Spleen (tissue), 11 donors: ENCODE measurements around the gene C6orf47. TPM values are rescaled to one million over a fixed set of nuclear protein-coding genes. Genes with fewer than 3 reads are reported as not detected.

Source experiments
- DNase-seq: peaks from one replicate; pipeline ENCODE4 v3.0.0-alpha.2; 2020
- H3K27ac ChIP-seq, 8 donors: fragments of 200-600 bp; sonication (generic) in 7 of 8; 1 replicate in 4 of 8; 2 replicates in 4 of 8; pipeline versions ENCODE4 v1.5.0 to v1.8.0; 2016 to 2021; ENCODE audit warnings: inconsistent platforms in 4 of 8, mild to moderate bottlenecking in 4 of 8, moderate library complexity in 1 of 8
- H3K27me3 ChIP-seq, 7 donors: fragments of 200-600 bp; sonication (generic) in 6 of 7; replicated peaks in 1 of 7; 1 replicate in 4 of 7; 2 replicates in 3 of 7; pipeline versions ENCODE4 v1.5.0 to v1.8.0; 2016 to 2021; ENCODE audit warnings: inconsistent platforms in 3 of 7, mild to moderate bottlenecking in 1 of 7
- H3K36me3 ChIP-seq, 6 donors: fragments of 200-600 bp; sonication (generic) in 5 of 6; 1 replicate in 4 of 6; 2 replicates in 2 of 6; pipeline versions ENCODE4 v1.5.0 to v1.8.0; 2016 to 2021; ENCODE audit warnings: inconsistent platforms in 2 of 6
- H3K4me1 ChIP-seq, 6 donors: fragments of 200-600 bp; sonication (generic) in 5 of 6; 1 replicate in 3 of 6; 2 replicates in 3 of 6; pipeline versions ENCODE4 v1.5.0 to v1.8.0; 2016 to 2021; ENCODE audit warnings: inconsistent platforms in 3 of 6
- H3K4me3 ChIP-seq, 8 donors: fragments of 200-600 bp; sonication (generic) in 7 of 8; 1 replicate in 4 of 8; 2 replicates in 4 of 8; pipeline versions ENCODE4 v1.5.0 to v1.8.0; 2016 to 2021; ENCODE audit warnings: inconsistent platforms in 4 of 8, mild to moderate bottlenecking in 4 of 8, moderate library complexity in 2 of 8
- H3K9me3 ChIP-seq, 8 donors: fragments of 200-600 bp; sonication (generic) in 7 of 8; 1 replicate in 4 of 8; 2 replicates in 4 of 8; pipeline versions ENCODE4 v1.5.0 to v1.8.0; 2016 to 2021; ENCODE audit warnings: inconsistent platforms in 4 of 8
- POLR2A ChIP-seq, 3 donors: fragments of 450-650 bp; IDR thresholded peaks; one replicate each; pipeline ENCODE4 v1.5.1; 2017; ENCODE audit warnings: antibody characterized with exemption in 3 of 3, mild to moderate bottlenecking in 1 of 3
- POLR2AphosphoS5 ChIP-seq, 3 donors: sonication (generic); formaldehyde crosslinking; IDR thresholded peaks; one replicate each; pipeline ENCODE4 v1.5.1; 2017; ENCODE audit warnings: antibody characterized with exemption in 3 of 3
- WGBS, 5 donors: extraction: QIAGEN DNeasy Blood & Tissue Kit in 3 of 5; methylation state at CpG; one replicate each; pipeline versions ENCODE4 v1.1.5 to v1.1.7; 2013 to 2018; 5-methylcytosine and 5-hydroxymethylcytosine counted together
- intact Hi-C: fragments of 100-400 bp; cut with DNase I; formaldehyde crosslinking; loops from one replicate; pipeline ENCODE4 v1.15.0; 2023; ENCODE audit warnings: low total_unique reads
- polyA plus RNA-seq, 3 donors: library from polyadenylated mRNA; stranded (reverse); fragments of 200-250 nt; gene quantifications; one replicate each; pipeline ENCODE4 v1.2.1, GENCODE V29; 2013
- total RNA-seq, 7 donors: library from RNA; depleted of rRNA in 3 of 7; stranded (reverse); fragments of >200 nt in 3 of 7; fragmentation: NEBNext Ultra II Directional in 4 of 7; extraction: Animal tissue kit (Norgen Biotek cat#: 25700) in 4 of 7; gene quantifications; one replicate each; pipeline versions ENCODE4 v1.1.0 to v1.2.1, GENCODE V29; 2016 to 2021
- TF ChIP-seq, protein P1 (sequence below), 11 experiments: fragments of 200-600 bp in 7 of 11; fragments of 450-650 bp in 4 of 11; sonication (generic) in 4 of 11; IDR thresholded peaks in 8 of 11; conservative IDR thresholded peaks in 3 of 11; 1 replicate in 7 of 11; 2 replicates in 4 of 11; pipeline versions ENCODE4 v1.4.0 to v1.8.0; 2016 to 2021; ENCODE audit warnings: antibody characterized with exemption in 11 of 11, inconsistent platforms in 4 of 11, mild to moderate bottlenecking in 1 of 11
- donor health status: healthy with polysubstance abuse.
- donor health status: DM: no; HTN: no; CAD: no; lungs with moderate emphysema.
- donor health status: DM: no; HTN: no; CAD: no.
- donor health status: Bipolar disorder and iron deficiency.
- donor health status: healthy.
- donor health status: DM: no; HTN: no; CAD: no.
- donor health status: DM: yes; HTN: yes; CAD: no.

C6orf47 gene
- total and polyA plus RNA-seq, 10 donors, result 12.2 to 37.4 (median 26.6) TPM

DNA sequence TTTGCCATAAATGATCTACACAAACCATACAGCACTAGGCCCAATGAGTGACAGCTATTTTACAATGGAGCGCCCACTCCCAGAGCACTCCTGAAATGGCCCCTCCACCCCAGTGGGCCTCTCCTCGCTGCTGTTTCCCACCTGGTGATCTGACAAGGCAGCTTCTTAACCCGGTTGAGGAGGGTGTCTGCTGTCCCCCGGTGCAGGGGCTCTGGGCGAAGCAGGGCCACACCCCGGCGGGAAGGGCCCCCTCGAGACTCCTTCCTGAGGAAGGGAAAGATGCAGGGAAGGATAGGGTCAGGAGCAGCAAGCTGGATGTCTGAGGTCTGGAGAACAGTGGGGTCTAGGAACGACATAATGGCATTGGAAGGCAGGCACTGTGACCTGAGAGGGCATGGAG is 32.3 kb upstream of the C6orf47 start:
- DNase-seq, result no peak
- TF ChIP-seq, protein P1, sequence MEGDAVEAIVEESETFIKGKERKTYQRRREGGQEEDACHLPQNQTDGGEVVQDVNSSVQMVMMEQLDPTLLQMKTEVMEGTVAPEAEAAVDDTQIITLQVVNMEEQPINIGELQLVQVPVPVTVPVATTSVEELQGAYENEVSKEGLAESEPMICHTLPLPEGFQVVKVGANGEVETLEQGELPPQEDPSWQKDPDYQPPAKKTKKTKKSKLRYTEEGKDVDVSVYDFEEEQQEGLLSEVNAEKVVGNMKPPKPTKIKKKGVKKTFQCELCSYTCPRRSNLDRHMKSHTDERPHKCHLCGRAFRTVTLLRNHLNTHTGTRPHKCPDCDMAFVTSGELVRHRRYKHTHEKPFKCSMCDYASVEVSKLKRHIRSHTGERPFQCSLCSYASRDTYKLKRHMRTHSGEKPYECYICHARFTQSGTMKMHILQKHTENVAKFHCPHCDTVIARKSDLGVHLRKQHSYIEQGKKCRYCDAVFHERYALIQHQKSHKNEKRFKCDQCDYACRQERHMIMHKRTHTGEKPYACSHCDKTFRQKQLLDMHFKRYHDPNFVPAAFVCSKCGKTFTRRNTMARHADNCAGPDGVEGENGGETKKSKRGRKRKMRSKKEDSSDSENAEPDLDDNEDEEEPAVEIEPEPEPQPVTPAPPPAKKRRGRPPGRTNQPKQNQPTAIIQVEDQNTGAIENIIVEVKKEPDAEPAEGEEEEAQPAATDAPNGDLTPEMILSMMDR (IDR thresholded peaks at IDR 0.05 in 8 of 11, conservative IDR thresholded peaks at IDR 0.05 in 3 of 11), result no peak
- TF ChIP-seq POLR2AphosphoS5 (IDR thresholded peaks at IDR 0.05) (no peak), POLR2A (IDR thresholded peaks at IDR 0.05) (no peak)
- H3K36me3 ChIP-seq, result peaks cover 0 to 100% (median 93%) of the 10 kb centered on the region in 6 donors
- peaks cover 0 to 22% (median 13%) of the 10 kb centered on the region in 6 donors for H3K4me1 ChIP-seq
- no peak overlapping the region for H3K4me3 ChIP-seq
- no peaks in the 10 kb centered on the region for H3K27me3 ChIP-seq
- no peaks in the 10 kb centered on the region for H3K9me3 ChIP-seq
- no peak overlapping the region for H3K27ac ChIP-seq
- WGBS, 5 donors, result 82 to 97% (median 92%) methylated on average over 9 of the region's 9 CpGs
- intact Hi-C loops, result no loop called here

DNA sequence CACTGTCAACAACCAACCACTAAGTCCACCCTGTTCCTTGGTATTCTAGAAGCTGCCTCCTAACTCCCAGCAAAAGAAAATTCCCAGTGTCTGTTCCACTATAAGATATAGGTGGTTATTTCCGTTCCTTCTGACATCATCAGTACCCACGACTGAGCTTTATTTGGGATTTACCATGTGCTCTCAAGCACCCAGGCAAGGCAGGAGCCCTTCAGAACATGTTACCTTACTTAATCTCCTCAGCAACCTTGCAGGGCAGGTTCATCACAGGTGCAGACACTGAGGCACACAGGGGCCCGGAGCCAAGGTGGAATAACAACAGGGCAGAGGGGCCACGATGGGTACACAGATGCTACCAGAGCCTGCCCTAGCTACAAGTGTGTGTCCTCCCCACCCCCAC is 31.8 kb upstream of the C6orf47 start:
- Histone ChIP-seq H3K4me3 (no peak overlapping the region), H3K36me3 (peaks cover 0 to 100% (median 98%) of the 10 kb centered on the region in 6 donors), H3K27me3 (no peaks in the 10 kb centered on the region), H3K27ac (no peak overlapping the region), H3K9me3 (no peaks in the 10 kb centered on the region), H3K4me1 (peaks cover 0 to 17% (median 10%) of the 10 kb centered on the region in 6 donors)
- TF ChIP-seq, protein P1 (IDR thresholded peaks at IDR 0.05 in 8 of 11, conservative IDR thresholded peaks at IDR 0.05 in 3 of 11), result no peak
- TF ChIP-seq POLR2AphosphoS5 (IDR thresholded peaks at IDR 0.05), result no peak
- TF ChIP-seq POLR2A (IDR thresholded peaks at IDR 0.05), result no peak
- 87 to 97% (median 92%) methylated on average over 4 of the region's 4 CpGs for WGBS, 5 donors
- intact Hi-C loops, result no loop called here
- no peak for DNase-seq

DNA sequence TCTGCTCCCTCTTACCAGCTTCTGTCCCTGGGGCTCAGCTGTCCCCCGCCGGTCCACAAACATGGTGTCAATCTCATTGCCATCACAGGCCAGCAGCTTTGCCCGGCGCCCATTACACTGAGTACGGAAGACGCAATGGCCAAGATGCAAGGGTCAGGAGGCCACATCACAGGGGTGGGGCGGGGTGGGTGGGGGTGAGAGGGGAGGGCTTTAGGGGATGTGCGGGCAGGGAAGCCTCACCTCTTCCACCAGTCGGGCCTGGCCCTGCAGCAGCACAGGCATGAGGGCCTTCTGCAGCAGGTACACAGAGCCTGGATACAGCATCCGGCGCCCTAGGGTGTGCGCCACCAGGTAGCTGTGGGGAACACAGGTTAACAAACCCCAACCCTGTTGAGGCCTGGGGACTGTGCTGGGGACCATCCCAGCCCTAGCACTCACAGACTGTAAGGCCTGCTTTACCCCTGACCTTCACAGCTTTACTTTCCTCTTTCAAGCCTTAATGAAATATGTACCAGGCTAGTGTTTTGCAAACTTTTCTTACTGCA is 31.1 kb upstream of the C6orf47 start:
- H3K27me3 ChIP-seq, result no peaks in the 10 kb centered on the region
- H3K4me1 ChIP-seq, result peaks cover 0 to 14% (median 9%) of the 10 kb centered on the region in 6 donors
- WGBS, 5 donors, result 91 to 97% (median 96%) methylated on average over 8 to 12 of the region's 12 CpGs
- H3K4me3 ChIP-seq, result no peak overlapping the region
- H3K36me3 ChIP-seq, result peaks cover 0 to 100% (median 99%) of the 10 kb centered on the region in 6 donors
- no peak for TF ChIP-seq POLR2AphosphoS5 (IDR thresholded peaks at IDR 0.05)
- TF ChIP-seq, protein P1 (IDR thresholded peaks at IDR 0.05 in 8 of 11, conservative IDR thresholded peaks at IDR 0.05 in 3 of 11), result no peak
- TF ChIP-seq POLR2A (IDR thresholded peaks at IDR 0.05), result no peak
- no peak for DNase-seq
- intact Hi-C loops, result no loop called here
- H3K27ac ChIP-seq, result no peak overlapping the region
- no peaks in the 10 kb centered on the region for H3K9me3 ChIP-seq

DNA sequence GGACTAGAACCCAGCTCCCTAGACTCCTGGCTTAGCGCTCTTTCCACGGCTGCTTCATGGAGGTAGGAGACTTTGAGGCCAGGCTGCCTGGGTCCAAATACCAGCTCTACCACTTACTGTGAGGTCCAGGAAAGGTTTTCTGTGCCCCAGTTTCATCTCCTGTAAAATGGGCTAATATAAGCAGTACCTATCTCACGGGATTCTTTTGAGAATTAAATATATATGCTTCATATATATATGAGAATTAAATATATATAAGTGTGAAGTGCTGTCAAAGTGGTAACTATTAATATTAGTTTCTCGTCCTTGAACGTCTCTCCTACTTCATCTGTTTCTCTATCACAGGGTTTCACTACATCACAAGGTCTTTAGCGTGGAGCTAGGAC is 30.5 kb upstream of the C6orf47 start:
- no peaks in the 10 kb centered on the region for H3K27me3 ChIP-seq
- no peak overlapping the region for H3K27ac ChIP-seq
- peaks cover 0 to 14% (median 9%) of the 10 kb centered on the region in 6 donors for H3K4me1 ChIP-seq
- DNase-seq, result no peak
- TF ChIP-seq POLR2AphosphoS5 (IDR thresholded peaks at IDR 0.05), result no peak
- TF ChIP-seq, protein P1 (IDR thresholded peaks at IDR 0.05 in 8 of 11, conservative IDR thresholded peaks at IDR 0.05 in 3 of 11), result no peak
- 90 to 97% (median 96%) methylated on average over 6 of the region's 6 CpGs for WGBS, 5 donors
- no peak overlapping the region for H3K4me3 ChIP-seq
- H3K9me3 ChIP-seq, result no peaks in the 10 kb centered on the region
- intact Hi-C loops, result no loop called here
- peaks cover 0 to 100% (median 99%) of the 10 kb centered on the region in 6 donors for H3K36me3 ChIP-seq
